GM12873 (cell line): ENCODE results near the gene TSSK2.

Source experiments
- TF ChIP-seq, protein P1 (sequence below): IDR thresholded peaks from 2 replicates; pipeline ENCODE4 v1.5.1; 2012; ENCODE audit warnings: low read depth, mild to moderate bottlenecking, moderate library complexity, low read length, control low read depth; ENCODE audit not compliant: insufficient read depth; ENCODE audit errors: missing control alignments

Gene TSSK2

DNA sequence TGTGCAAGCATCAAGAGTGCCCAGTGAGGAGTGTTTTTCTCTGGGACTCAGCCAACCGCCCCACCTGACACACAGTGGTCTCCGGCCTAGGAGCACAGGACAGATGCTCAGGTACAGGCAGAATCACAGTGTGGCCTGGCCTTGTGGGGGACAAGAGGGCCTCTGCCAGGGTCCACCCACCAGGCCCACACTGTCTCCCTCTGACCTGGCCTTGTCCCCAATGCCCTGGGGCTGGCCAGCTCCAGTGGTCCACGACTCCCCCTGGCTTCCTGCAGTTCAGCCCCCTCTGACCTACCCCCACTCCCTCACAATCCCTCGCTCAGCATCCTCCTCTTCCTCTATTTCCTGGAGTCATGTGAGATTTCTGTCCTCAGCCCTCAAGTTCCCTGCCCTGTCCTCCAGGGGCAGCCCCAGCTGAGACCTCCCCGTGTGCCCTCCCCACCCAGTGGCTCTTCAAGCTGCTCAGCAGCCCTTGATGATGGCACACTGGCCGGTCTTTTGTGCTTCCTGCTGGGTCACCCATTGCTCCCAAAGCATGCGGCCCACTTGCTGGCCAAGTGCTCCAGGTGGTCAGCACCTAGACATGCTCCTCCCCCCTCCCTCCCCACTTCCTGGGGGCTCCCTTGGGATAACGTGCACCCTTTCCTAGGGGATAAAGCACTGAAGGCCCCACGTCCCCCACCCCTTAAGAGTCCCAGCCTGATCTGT lies 1.7 kb downstream of the TSSK2 start:
- TF ChIP-seq, protein P1, sequence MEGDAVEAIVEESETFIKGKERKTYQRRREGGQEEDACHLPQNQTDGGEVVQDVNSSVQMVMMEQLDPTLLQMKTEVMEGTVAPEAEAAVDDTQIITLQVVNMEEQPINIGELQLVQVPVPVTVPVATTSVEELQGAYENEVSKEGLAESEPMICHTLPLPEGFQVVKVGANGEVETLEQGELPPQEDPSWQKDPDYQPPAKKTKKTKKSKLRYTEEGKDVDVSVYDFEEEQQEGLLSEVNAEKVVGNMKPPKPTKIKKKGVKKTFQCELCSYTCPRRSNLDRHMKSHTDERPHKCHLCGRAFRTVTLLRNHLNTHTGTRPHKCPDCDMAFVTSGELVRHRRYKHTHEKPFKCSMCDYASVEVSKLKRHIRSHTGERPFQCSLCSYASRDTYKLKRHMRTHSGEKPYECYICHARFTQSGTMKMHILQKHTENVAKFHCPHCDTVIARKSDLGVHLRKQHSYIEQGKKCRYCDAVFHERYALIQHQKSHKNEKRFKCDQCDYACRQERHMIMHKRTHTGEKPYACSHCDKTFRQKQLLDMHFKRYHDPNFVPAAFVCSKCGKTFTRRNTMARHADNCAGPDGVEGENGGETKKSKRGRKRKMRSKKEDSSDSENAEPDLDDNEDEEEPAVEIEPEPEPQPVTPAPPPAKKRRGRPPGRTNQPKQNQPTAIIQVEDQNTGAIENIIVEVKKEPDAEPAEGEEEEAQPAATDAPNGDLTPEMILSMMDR, result no peak

DNA sequence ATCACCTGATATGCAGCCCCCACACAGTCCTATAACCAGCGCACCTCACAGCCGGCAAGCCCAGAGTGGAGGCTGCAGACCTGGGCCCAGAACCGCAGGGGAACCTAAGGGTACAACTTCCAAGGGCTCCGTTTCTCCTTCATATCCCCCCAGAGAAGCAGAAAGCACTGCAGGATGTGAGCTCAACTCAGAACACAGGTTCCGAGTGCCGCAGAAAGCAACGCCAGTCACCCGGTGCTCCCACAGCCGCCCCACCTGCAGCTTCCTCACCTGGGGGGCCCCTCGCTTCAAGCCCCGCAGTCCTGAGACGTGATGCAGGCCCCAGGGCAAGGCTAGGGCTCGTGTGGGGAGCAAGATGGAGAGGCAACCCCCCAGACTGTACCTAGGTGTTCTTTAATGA lies 2.5 kb downstream of the TSSK2 start:
- TF ChIP-seq, protein P1, result no peak

DNA sequence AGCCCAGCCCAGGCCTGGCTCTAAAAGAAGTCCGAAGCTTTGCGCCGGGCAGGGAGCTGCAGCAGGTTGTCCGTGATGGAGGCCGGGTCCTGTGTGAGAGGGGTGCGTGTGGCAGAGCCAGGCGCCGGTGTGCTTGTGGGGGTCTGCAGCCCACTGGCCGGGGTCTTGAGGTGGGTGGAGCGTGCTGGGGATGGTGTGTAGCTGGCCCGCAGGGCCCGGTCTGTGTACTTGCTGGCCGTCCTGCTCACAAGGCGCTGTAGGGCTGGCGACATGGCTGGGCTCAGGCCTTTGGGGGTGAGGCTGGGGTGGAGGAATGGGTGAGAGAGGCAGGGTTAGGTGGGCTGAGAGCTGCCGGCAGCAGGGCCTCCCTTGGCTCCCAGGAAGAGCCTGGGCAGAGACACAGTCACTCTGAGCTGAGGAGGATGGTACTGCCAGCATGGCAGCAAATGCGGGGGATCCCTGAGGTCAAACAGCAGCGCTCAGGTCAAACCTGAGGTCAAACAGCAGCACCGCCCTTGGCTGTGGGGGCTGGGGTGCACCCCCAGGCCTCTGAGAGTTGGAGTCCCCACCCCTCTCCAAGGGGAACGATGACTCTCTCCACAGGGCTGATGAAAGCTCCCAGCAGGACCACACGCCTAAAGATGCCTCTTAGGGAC lies 3.2 kb downstream of the TSSK2 start:
- TF ChIP-seq, protein P1, result no peak

DNA sequence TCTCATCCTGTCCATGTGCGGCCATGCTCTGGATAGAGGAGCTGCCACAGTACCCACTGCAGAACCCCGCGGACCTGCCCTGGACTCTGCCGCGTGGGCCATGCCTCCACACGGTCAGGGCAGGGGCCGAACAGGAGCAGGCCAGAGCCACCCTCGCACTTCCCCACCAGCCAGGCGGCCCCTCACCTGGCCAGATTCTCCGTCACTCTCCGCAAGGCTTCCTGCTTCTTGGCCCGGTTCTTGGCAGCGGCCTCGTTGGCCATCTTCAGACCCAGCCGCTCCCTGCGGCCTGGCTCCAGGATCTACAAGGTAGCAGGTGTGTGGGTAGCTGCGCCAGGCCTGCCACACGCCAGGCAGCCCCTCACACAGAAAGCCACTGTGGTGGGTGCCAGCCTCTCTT lies 3.8 kb downstream of the TSSK2 start:
- TF ChIP-seq, protein P1, result no peak

DNA sequence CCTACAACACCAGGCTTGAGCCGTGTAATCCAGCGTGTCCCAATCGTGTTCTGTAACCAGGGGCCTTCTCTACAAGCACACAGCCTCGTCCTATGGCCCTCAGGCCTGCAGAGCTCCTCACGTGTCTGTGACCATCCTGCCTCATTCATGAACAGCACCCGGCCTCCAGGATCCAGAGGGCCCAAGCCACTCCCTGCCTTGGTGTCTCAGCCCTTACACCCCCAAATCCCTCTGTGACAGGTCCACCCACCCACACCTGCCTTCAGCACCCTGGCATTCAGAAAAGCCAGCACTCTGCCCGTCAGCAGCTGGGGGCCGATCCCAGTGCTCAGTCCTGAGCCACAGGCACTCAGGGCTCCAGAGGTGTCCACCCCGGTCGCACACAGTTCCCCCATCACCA lies 5.8 kb downstream of the TSSK2 start:
- TF ChIP-seq, protein P1, result no peak

DNA sequence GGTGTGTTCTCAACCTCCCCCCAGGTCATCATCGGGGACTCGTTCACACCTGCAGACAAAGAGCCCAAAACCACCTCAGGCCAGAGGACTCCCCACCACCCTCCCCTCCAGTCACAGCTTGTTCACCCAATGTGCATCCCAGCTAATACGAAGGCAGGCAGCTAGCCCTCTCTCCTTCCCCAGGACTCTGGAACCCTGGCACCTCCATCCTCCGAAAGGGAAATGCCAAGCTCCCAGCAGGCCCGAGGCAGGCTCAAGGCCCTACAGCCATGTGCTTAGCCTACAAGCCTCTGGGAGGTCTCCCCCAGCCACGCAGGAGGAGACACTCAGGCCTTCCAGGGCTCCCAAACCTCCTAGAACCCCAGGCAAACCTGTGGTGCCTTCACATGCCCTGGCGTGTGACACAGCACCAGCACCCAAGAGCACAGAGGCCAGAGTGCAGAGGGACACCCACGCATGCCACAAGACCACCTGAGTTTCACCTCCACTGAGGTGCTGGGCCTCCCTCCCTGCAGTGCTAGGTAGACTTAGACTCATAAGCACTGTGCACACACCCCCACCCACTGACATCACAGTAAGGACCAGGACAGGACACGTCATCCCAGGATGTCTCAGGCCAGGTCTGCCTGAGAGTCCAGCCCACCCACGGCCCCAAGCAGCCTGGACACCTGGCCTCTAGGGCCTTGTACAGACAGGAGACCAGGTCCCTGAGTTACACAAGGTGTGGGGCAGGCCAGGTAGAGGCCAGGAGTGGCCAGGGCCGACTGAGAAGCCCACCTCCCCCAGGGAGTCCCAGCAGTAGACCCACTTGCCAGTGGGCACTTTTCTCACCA lies 6.5 kb downstream of the TSSK2 start:
- TF ChIP-seq, protein P1, result no peak
